ENCODE results near the gene CASZ1. TPM values are rescaled to one million over a fixed set of nuclear protein-coding genes. Genes with fewer than 3 reads are reported as not detected.
A peak's percentile ranks its signal among the peaks of the same experiment; 100 is the strongest.

The CASZ1 gene
- total RNA-seq, 1 donor from 2014 or later: 1.6 TPM

DNA sequence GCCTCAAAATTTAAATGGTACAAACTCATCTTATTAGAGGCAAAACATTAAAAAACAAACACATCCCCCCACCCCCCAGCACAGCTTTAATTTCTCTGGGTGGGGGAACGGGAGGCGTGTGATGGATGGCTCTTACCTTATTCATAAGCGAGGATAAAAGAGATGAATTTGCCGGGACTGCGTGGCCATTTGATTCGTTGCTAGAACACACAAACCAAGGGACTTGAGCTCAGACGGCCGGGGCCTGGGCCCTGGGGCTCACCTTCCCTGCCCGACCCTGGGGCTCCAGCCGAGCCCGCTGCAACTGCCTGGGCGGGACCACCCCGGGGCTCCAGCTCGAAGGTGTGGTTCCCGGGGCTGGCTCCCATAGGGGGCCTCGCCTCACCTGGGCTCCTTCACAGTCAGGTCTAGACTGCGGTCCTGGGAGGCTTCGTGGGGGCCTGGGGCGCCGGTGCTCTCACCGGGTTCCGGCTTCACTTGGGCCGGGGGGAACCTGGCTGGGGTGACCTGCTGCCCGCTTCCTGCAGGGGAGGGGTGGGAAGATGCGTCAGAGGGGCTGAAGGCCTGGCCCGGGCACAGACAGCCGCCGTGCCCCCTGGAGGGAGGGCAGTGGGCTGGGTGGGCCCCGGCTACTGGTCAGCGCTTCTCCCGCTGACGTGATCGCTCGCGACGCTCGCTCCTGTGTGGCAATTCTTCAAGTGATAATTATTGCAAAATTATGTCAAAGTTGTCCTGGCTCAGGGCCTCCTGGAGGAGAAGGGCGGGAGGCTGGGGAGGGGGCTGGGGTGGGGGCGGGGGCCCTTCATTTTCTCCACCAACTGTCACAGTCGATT is 145.7 kb downstream of the CASZ1 start:
- FAIRE-seq (no peak), DNase-seq (ENCODE audit: low spot score in 2 of 2) (no peak)

DNA sequence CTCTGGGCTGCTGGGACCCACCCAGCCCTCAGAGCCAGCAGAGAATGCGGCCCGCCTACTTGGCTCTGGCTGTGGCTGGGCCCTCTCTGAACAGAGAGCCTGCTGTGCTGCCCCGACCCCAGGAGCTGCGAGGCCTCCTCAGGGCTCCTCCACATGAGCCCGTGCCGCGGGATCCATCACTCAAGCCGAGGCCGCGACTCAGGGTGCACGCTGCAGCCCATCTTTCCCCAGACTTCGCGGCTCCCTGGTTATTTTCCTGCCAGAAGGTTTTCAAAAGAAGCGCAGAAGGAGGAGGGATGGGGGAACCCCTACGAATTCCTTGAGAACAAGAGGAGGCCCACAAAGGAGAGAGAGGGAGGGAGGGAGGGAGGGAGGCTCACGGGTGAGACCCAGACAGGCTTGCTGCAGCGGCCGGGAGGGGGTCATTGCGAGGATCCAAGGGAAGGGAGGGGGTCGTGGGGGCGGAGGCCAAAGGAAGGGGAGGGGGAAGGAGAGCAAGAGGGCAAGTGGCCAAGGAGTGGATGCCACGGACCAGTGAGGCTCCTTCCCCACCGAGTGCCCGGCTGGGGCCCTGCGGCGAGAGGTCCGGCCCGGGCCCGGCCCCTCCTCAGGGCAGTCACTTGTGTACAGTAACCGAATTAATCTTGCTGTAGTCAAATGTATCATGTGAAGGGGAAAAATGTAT is 146.8 kb downstream of the CASZ1 start:
- no peak for FAIRE-seq
- no peak for DNase-seq (ENCODE audit: low spot score in 2 of 2)

GRCh38 chr1:10648689-10649516 is 147.5 kb downstream of the CASZ1 start:
- DNase-seq (ENCODE audit: low spot score in 2 of 2) (no peak), FAIRE-seq (no peak)

GRCh38 chr1:10647414-10648170 is 148.9 kb downstream of the CASZ1 start:
- FAIRE-seq: no peak
- no peak for DNase-seq (ENCODE audit: low spot score in 2 of 2)

GRCh38 chr1:10646347-10646861 is 150.0 kb downstream of the CASZ1 start:
- DNase-seq (ENCODE audit: low spot score in 2 of 2) (no peak), FAIRE-seq (no peak)

DNA sequence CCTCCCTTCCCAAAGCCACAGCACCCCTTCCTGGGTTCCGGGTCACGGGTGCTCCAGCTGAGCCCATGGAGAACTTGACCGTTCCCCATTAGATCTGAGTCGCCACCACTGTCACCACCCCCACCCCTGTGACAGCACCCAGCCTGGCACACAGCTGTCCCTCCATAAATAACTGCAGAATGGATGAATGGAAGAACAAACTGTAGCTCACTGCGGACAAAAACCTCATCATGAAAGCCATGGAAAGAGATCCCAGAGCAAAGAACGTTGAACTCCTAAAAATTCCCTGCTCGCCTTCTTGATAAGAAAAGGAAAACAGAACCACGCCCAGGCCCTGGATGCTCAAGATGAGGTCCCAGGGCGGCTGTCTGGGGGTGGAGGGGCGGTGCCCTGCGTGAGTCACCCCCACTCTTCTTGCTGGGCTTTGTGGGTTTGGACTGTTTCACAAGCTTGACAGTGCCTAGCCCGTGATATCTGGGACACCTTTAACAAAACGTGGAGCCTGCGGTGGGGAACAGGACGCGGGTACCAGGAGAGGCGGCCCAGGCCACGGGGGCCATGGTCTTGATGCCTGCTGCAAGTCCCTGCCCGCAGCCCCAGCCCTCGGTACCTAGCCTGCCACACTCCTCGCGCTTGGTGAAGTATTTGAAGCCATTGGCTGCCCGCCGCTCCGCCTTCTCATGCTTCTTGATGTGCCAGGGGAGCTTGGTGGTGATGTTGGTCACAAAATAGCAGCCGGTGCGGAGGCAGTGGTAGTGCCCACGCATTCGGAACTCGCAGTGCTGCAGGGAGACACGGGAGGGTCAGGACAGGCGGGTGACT is 151.9 kb downstream of the CASZ1 start:
- no peak for DNase-seq (ENCODE audit: low spot score in 2 of 2)

GRCh38 chr1:10643607-10644306 is 152.7 kb downstream of the CASZ1 start:
- FAIRE-seq (no peak), DNase-seq (ENCODE audit: low spot score in 2 of 2) (no peak)

More for the DNA sequence above, 151.9 kb downstream of the CASZ1 start:
- no peak for FAIRE-seq

DNA sequence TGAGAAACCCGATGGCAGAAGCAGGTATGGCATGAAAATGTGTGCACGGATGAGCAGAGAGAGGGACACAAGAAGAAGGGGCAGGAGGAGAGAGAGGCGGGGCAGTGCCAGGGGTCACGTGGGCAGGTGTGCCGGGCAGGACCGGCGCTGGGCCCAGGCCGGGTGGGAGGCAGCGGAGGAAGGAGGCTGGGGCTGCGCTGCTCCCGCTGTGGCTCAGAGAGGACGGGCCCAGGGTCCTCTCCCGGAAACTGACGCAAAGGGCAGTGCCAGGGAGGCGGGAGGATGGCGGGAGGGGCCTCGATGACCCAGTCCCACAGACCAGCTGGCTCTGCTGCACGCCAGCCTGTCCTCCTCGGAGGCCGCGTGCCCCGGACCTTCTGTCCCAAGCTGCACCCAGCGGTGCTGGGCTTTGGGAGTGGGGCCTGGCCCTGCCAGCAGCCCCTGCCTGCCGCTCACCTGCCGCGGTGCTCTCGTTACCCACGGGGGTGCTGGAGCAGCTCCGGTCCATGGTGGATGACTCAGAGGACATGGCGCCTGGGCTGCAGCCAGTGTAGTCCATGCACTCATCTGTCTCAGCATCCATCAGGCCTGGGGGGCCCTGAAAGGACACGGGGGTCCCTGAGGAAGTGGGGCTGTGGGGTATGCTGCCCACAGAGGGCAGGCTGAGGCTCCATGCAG is 153.9 kb downstream of the CASZ1 start:
- DNase-seq (ENCODE audit: low spot score in 2 of 2) (no peak), FAIRE-seq (no peak)

- DNase-seq (ENCODE audit: low spot score in 2 of 2) (no peak), FAIRE-seq (no peak)
Measured at GRCh38 chr1:10641976-10642375, 154.5 kb downstream of the CASZ1 start.

- DNase-seq (ENCODE audit: low spot score in 2 of 2) (no peak), FAIRE-seq (no peak)
Measured at GRCh38 chr1:10640843-10641553, 155.4 kb downstream of the CASZ1 start.

DNA sequence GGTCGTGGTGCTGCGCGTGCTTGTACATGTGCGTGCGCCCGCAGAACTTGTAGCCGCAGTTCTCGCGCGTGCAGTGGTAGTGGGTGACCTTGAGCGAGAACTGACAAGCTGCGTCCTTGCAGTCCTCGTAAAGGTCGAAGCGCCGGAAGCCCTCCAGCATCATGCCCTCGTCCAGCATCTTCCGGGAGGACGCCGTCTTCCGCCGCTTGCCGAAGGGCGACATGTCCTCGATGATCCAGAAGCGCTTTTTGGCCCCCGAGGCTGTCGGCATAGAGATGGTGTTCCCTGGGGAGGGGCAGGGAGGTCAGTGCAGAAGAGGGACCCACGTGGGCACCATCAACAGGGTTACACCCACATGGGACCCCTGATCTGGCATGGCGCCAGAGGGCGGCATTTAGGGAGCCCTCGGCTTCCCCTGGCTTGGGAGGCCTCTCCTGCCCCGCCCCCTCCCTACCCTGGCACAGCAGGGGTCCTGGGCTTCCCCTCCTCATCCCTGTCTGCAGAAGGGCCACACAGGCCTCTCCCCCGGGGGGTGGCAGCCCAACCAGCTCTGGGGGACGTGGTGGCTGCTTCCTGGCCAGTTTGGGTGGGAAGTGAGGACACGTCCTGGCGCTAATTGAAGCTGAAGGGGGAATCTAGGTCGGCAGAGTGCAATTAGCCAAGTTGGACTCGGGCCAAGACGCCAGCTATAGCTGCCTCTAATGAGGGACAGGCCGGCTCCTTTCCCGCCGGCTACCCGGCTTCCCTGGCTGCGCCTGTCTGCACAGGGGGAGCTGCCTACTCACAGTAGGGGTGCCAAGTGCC is 156.5 kb downstream of the CASZ1 start:
- DNase-seq (ENCODE audit: low spot score in 2 of 2) (peak in 1 of 2 donors; percentile 78), FAIRE-seq (no peak)

DNA sequence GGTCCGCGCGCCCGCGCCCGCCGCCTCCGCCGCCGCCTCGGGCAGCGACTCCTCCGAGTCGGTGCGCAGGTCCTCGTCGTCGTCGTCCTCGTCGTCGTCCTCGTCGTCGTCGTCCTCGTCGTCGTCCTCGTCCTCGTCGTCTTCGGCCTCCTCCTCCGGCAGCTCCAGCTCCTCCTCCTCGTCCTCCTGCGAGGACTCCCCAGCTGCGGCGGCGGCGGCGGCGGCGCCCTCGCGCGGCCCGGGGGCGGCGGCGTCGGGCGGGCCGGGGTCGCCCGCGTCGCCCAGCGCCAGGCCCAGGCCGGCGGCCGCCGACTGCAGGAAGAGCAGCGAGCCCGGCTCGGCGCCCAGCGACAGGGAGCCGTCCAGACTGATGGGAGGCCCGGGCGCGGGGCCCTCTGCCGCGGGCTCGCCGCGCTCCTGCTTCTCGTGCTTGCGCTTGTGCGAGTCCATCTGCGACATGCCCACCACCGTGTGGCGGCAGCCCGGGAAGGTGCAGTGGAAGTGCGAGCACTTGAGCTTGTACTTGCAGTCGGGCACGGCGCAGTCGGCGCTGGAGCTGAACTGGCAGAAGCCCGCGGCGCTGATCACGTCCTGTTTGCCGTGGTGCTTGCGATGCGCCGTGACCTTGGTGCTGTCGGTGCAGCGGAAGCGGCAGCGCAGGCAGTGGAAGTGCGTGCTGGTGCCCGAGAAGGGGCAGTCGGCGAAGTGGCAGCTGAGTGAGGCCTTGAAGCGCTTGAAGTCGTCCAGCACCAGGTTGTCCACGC is 157.3 kb downstream of the CASZ1 start:
- no peak for DNase-seq (ENCODE audit: low spot score in 2 of 2)
- FAIRE-seq: no peak

DNA sequence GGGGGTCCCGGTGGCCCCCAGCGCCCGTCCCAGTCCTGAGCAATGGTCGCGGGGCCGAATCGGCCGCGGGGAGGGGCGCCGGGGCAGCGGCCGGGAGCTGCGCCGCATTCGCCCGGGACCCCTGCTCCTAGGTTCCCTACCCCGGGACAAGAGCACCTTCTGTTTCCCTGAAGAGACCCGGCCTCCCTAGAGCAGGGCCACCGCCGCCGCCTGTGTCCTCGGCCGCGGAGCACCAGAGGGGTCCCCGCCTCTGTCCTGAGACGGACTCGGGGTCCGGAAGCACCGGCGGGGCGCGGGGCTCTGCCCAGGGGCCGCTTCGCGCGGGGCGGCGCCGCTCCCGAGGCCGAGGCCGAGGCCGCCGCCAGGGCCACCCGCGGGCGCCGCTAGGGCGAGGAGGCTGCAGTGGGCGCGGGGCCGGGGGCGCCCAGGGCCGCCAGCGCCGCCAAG is 157.9 kb downstream of the CASZ1 start:
- FAIRE-seq (no peak), DNase-seq (ENCODE audit: low spot score in 2 of 2) (no peak)

GRCh38 chr1:10637834-10638558 is 158.4 kb downstream of the CASZ1 start:
- DNase-seq (ENCODE audit: low spot score in 2 of 2) (no peak), FAIRE-seq (no peak)

GRCh38 chr1:10637400-10637799 is 159.0 kb downstream of the CASZ1 start:
- no peak for DNase-seq (ENCODE audit: low spot score in 2 of 2)
- FAIRE-seq: no peak

Measured in frontal cortex (tissue), 4 donors.